Fibroblast of skin of abdomen (primary cell): ENCODE measurements around the gene TMEM30B.

Source experiments
- DNase-seq: peaks from one replicate; pipeline ENCODE4 v3.0.0-alpha.2; 2013

TMEM30B gene

DNA sequence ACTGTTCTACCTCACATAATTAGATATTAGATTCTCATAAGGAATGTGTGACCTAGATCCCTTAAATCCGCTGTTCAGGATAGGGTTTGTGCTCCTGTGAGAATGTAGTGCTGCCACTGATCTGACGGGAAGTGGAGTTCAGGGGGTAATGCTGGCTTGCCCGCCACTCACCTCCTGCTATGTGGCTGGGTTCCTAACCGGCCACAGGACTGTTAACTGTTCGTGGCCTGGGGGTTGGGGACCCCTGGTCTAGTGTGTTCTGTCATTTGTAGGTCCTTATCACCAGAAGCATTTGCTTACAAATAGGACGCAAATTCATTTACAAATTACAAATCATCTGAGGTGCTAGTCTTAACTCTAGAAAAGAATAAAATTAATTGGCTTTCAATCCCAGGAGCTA, 16.4 kb upstream of the TMEM30B start:
- DNase-seq: no peak

DNA sequence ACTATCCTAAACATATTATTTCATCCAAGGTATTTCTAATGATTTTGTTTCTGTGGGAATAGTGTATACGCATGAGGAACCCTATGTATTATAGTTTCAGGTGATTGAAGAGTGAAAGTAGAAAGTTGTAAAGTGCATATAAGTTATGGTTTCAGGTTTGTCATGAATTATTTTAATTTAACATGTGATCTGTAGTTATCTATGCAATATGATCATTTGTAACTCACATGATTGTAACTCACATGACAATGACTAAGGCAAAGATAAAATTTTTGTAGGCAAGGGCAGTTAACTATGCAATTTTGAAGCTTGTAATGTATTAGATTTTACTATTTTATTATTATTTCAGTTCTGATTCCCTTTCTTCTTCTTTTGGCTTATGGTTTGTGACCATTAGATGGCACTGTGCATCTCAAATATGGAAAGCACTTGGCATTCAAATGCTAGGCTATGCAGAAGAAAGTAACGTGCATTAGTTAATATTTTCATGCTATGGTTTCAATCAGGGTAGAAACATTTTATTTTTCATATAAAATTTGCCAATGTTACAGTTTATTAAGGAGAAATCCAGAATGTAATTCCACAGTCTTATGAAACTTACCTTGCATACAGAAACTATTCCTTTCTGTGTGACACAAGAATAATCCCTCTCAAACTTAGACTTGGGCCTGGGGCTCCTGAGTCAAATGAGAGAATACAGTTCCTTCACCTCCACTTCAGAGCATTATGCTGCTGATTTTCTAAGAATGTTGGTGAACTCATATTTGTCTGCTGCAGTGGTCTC, 15.8 kb upstream of the TMEM30B start:
- DNase-seq: peak; percentile 30

DNA sequence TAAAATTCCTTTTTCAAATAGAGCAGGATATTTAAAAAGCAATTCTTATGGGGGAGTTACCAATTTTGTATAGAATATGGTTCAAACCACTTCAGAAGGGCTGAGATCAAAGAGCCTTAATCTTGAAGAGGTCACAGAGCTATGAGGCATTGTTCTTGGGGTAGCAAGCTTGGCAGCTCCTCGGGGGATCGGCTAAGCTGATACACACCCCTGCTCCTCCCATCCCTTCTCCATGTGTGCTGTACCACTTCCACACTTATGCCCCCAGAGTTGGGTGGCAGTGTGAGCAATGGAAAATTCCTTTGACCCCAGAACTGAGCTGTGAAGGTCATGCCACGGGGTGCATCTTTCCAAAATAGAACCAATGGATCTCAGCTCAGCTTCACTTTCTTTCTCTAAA, 15.0 kb upstream of the TMEM30B start:
- no peak for DNase-seq

DNA sequence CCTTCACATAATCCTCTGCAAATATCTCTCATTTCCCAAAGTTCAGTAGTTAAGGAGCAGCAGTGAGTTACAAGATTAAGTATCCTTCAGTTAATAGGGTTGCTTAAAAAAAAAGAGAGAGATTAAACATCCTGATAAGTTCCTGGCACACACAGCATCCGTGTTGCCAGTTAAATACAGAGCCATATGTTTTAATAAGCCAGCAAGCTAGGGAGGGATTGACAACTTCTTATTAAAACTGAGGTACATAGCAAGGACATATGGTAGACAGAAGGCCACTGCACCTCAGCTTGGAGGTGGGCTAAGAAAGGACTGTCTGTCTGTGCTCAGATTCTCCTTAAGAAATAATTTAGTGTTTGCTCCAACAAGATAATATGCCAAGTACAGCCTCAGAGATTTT, 9.6 kb upstream of the TMEM30B start:
- no peak for DNase-seq

DNA sequence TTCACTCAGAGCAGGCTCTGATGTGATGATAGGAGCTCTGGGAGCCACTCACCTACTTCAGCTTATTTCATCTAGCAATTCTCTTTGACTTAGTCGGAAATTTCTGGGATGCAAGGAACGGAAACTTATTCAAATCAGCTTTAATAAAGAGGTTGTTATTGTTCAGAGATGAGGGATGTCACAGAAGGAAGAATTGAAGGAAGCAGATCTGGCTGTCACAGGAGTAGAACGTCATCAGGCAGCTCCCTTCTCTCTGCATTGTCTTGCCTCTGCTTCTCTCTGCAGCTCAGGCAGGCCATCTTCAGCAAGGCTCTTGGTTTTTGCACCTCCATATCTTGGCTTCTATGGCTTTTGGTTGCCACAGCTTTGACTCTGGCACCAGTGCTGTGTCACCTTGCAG, 7.6 kb upstream of the TMEM30B start:
- DNase-seq: no peak

DNA sequence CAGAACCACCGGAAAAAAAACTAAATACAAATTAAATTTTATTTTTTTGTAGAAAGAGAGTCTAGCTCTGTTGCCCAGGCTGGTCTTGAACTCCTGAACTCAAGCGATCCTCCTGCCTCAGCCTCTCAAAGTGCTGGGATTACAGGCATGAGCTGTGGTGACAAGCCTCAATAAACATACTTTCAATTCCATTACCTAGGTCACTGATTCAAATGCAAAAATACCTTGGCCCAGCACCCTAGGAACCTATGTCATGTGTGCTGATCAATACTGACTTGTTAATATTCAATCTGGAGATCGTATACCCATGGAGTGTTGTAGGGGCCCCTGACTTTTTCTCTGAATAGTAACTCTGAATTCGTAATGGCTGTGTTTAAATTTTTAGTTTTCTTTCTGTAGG, 7.1 kb upstream of the TMEM30B start:
- no peak for DNase-seq

DNA sequence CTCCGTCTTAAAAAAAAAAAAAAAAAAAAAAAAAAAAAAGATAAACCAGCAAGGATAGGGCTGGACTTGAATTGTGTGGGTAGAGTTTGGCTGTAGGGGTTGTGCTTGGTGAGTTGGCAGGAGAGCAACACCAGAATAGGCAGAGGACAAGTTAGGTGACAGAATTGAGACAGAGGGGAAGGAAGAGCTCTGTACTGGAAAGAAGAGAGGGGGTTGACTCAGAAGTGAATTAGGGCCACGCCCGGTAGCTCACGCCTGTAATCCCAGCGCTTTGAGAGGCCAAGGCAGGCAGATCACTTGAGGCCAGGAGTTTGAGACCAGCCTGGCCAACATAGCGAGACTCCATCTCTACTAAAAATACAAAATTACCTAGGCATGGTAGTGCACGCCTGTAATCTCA, 6.1 kb upstream of the TMEM30B start:
- DNase-seq: no peak

DNA sequence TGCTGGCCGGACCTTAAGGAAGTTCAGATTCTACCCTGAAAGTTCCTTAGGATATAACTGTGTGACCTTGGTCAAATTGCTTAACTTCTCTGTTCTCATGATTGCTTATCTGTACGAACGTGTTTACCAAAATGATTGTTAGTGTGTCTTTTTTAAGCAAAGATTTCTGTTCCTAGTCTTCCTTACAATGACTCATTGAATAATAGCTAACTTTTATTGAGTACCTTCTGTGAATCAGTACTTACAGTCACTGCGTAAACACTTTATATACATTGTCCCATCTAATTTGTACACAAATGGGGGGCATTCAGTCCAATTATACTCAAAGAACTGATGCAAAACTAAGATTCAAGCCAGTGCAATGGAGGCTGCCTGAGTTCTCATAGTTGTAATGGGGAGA, 4.2 kb upstream of the TMEM30B start:
- no peak for DNase-seq

DNA sequence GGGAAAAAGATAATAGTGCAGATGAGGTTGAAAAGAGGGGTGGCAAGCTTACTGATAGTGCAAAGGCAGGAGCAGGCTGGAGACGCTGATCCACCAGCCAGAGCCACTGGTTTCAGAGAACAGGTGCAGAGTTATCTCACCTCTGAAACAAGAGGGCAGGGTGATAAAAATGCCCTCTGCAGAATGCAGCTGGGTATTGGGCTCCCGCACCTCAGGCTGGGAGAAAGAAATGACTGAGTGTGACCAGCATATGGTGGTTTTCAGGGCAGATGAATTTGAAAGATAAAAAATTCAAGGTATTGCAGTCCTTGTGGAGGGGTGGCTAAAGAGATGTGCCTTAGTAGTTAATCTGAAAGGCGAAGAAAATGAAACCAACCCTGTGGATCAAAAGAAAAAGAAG, 2.9 kb upstream of the TMEM30B start:
- DNase-seq: no peak

DNA sequence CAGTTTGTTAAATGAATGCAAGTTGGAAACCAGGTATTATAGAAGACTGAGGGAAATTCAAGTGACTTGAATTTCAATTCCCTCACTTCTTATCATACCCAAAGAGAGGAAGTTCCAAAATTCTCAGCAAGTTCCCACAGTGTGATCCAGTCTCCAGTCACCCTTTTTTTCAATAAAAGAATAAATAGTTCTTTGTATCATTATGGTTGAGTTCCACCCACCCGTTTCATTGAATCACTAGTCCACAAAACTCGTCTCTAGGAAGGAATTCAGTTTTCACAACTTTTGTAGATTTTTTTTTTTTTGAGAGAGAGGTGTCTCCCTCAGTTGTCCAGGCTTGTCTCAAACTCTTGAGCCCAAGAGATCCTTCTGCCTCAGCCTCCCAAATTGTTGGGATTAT, 1.6 kb upstream of the TMEM30B start:
- no peak for DNase-seq

DNA sequence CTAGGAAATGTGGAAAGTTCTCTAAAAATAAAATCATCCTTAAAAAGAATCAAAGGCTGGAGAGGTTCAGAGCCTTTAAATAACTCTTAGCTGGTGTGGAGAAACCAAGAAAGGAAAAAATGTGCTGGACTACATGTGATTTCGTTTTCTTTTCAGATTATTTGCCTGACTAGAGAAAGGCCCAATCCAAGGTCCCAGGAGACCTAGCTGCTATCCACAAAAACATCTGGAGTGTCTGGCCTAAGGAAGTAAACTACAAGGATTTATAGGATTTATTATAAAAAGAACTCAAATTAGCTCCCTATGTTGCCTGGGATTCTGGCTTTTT, 774 bp upstream of the TMEM30B start:
- no peak for DNase-seq

DNA sequence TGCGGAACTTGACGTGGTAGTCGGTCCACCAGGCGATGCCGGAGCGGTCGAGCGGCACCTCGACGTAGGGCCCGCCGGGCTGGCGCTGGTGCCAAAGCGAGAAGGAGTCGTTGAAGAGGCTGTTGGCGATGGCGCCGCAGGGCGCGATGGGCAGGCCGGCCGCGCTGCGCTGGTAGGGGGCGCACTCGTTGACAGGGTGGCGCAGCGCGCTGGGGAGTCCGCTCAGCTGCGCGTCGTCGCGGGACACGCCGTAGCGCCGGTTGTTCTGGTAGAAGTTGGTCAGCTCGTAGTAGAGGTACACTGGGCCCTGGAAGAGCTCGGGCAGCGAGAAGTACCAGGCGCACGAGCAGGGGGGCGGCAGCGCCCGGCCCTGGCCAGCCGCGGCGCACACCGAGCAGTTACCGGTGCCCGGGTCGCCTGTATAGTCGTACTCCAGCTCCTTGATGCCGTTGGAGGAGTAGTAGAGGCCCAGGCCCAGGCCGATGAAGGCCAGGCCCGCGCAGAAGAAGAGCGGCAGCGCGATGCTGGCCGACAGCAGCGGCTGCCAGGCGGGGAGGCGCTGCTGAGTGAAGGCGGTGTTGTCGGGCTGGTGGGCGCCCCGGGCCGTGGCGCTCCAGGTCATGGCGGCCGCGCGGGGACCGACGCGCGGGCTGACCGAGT, 482 bp downstream of the TMEM30B start:
- peak; percentile 35 for DNase-seq

DNA sequence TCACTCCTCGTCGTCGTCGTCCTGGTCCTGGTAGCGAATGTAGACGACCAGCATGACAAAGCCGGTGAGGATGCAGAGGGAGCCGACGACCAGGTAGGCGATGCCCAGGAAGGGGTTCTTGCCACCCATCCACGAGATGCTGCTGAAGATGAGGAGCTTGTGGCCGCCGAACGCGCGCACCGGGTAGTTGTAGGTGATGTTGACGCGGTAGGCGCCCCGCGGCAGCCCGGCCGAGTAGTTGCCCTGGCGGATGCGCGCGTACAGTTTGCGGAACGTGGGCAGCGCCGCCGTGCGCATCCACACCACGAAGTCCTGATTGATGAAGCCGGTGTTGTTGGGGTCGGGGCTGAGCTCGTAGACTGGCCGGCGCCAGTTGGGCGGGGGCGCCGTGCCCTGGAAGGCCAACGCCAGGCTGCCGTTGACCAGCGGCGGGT, 1.0 kb downstream of the TMEM30B start:
- DNase-seq: no peak

DNA sequence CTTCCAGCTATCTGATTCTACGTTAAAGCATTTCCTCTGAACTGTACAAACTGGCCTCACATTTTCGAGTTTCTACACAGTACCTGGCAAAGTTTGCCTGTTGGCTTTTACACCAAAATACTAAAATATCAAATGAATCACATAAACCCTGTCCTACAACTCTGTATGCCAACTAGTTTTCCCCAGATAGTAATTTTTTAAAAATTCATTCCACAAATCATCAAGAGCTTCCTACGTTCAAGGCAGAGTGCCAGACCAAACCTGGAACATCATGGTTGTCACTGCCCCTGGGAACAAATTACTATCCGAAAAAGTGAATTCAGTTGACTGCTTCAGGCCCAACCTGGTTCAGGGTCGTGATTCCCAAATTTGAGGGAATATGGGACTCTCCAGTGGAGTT, 2.1 kb downstream of the TMEM30B start:
- DNase-seq: no peak

DNA sequence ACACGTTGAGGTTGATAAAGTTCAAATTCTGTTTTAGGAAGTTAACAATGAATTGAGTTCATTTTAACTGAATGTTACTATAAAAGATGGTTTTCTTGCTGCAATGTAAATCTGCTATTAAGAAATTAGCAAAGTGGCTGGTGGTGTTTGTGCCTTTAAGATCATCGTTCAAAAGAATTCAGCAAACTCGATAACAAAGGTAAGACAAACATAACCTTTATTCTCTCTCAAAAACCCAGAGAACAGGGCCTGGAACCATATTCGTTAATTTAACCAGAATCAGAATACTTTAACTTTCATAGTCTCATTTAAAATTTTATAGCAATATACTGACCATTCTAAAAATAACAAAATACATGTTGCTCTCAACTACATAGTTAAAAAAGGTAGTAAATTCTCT, 3.4 kb downstream of the TMEM30B start:
- no peak for DNase-seq

DNA sequence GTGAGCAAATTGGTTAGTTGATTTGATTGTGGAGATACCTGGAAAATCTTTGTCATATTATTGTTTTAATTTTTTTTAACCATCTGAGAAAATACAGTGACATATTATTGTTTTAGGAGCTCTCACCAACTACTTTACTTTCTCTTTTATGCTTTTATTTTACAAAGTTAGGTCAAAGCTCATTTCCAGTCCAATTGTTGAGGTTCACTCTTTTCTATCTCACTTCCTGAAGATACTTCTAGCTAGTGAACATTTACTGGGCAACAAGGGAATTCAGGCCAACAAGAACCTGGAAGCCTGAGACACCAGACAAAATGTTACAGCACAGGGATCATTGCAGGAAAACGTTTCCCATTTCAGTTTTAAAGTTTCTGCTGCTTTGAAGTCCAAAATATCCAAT, 3.9 kb downstream of the TMEM30B start:
- DNase-seq: no peak

DNA sequence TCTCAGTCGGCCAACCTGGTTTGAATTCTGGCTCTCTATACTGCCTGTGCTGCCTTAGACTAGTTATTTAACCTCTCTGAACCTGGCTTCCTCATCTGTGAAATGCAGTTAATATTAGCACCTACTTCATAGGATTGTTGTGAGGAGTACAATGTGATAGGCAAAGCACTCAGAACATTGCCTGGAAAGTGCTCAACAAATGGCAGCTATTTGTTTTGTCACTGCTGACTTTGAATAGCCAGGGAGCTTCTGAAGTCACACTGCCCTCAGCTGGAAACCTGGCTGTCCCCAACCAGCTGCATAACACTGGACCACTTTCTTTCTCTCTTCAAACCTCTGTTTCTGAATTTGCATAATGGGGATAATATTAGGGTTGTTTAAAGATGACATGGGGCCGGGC, 9.6 kb downstream of the TMEM30B start:
- no peak for DNase-seq

DNA sequence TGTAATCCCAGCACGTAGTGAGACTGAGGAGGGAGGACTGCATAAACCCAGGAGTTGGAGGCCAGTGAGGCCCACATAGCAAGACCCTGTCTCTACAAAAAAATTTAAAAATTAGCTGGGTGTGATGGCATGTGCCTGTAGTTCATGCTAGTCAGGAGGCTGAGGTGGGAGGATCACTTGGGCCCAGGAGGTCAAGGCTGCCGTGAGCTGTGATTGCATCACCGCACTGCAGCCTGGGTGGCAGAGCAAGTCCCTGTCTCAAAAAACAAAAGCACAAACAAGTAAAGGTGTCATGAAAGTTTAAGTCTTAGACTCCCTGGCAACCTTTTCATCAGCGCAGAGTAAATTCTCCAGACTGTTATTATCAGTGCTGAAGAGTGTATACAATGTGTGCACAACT, 10.4 kb downstream of the TMEM30B start:
- no peak for DNase-seq

DNA sequence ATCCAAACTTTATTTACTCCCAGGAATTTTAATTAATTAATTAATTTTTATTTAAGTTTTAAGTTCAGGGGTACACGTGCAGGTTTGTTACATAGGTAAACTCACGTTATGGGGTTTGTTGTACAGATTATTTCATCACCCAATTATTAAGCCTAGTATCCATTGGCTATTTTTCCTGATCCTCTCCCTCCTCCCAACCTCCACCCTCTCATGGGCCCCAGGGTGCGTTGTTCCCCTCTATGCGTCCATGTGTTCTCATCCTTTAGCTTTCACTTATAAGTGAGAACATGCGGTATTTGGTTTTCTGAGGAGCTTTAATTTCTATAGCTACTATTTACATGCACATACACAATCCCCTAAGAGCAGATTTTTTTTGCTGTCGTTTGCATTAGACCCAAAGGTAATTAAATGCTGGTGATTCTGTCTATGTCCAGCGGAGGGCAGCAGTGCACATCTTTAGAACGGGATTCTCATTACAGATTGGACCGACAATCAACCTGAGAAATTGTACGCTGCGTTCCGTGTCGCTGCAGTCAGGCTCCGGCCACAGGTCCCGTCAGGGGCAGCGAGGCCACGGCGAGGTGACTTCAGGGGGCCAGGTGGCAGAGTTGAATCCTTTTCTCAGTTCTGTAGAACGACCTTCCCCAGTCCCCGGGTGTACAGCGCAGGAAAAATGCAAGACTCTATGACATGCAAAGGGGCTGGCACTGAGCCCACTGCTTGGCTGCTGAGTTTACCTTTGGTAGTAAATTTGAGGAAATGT, 11.6 kb downstream of the TMEM30B start:
- peak; percentile 65 for DNase-seq

DNA sequence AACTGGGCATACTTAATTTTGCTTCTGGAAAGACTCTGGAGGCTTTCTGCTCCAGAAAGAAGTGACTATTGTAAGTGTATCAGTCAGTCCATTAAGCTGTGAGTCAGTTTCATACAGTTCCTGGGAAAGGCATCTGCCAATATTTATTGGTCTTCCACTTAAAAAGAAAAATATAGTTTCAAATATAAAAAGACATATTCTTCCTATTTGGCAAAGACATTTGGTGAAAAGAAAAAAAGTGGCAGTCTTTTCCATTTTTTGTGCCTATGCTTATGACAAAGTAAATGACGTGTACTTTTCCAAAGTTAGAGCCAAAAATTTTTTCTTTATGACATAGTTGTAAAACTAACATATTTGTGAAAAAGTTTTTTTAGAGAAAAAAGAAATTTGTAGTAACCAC, 12.3 kb downstream of the TMEM30B start:
- no peak for DNase-seq

DNA sequence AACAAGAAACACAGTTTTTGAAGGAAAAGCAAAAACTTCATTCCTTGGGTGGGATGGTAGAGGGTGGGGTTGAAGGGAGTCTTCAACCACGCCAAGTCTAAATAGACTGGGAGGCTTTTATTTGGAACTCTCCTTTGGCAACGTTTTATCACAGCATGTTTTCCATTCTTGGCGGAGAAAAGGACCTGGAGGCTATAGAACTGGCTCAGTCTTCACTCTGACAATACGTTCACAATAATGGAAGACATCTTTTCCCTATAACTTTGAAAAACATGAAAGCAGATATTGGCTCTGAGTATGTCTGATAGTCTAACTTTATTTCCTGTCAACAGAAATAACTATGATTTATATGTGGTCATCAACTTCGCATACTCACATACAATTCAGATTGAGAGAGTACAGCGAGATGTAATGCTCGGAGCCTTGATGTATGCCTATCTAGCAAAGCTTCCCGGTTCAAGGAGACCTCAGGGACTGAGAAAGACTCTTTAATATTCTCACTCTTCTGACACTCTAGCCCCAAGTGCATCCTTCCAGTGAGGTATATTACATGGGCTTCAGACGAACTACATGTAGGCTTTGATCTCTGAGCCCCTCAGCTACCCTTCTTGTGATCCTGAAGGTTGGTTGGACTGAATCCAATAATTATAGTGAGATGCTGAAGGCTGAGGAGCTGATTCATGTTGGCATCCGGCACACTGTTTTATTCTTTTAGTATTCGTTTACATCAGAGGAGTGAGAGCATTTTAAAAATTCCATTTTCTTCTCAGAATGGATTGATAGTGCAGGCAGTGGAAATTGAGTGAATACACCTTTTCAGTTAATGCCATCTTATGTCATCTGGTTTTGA, 14.0 kb downstream of the TMEM30B start:
- DNase-seq: no peak

DNA sequence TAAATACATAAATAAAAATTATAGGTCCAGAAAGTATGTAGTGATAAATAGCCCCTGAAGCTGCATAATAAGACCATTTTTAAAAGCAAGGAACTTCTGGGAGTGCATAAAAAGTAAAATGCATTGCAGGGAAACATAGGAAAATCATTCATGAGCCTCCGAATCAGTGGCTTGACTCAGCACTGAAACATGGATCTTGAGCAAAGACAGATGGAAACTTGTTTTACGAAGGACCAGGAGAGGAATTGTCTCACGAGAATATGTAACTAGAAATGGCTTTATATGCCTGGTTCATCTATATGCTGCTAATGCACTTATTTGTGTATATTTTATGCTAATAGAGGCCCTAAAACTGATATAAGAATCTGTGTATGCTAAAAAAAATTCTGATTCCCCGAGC, 14.7 kb downstream of the TMEM30B start:
- DNase-seq: no peak

DNA sequence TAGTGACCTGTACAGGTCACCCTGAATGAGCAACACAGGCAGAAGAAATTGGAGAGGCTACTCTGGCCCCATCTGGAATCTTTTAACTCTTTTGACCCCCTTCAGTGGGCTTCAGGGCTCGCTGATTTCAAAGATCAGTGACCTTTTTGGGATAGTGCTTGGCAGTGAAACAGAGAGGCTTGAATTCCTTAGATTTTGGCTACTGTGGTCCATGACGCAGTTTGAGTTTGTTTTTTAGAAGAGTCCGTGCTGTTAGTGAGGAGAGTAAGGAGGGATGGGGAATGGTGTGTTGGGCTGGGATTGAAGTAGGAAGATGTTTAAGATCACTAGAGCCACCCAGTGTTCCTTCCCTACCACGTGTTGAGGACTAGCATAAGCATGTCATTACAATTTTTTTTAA, 16.5 kb downstream of the TMEM30B start:
- no peak for DNase-seq
